HepG2 (cell line): ENCODE data around the gene RAD1. TPM values are rescaled to one million over a fixed set of nuclear protein-coding genes. Genes with fewer than 3 reads are reported as not detected.

Experiments used
- CCAR2 ChIP-seq: fragments of 200-400 bp; formaldehyde crosslinking; optimal IDR thresholded peaks from 2 replicates; pipeline ENCODE3; 2018; ENCODE audit warnings: low read depth, mild to moderate bottlenecking, low read length, moderate library complexity
- CREB3 ChIP-seq: sonication (generic); formaldehyde crosslinking; IDR thresholded peaks from 2 replicates; pipeline ENCODE4 v1.5.0; 2020; ENCODE audit warnings: missing genetic modification reagents
- E2F2 ChIP-seq: sonication (generic); formaldehyde crosslinking; IDR thresholded peaks from 2 replicates; pipeline ENCODE4 v1.4.0; 2020; ENCODE audit warnings: missing genetic modification reagents, borderline replicate concordance
- ELF1 ChIP-seq: sonication (generic); formaldehyde crosslinking; IDR thresholded peaks from 2 replicates; pipeline ENCODE4 v1.4.0; 2020; ENCODE audit warnings: missing genetic modification reagents
- ELK4 ChIP-seq: sonication (generic); formaldehyde crosslinking; IDR thresholded peaks from 2 replicates; pipeline ENCODE4 v1.9.0; 2021; ENCODE audit warnings: missing genetic modification reagents, borderline replicate concordance
- ETS1 ChIP-seq: sonication (generic); formaldehyde crosslinking; IDR thresholded peaks from 2 replicates; pipeline ENCODE4 v1.4.0; 2020; ENCODE audit warnings: missing genetic modification reagents
- FOXK2 ChIP-seq: fragments of 450-650 bp; IDR thresholded peaks from 2 replicates; pipeline ENCODE4 v1.6.1; 2016
- HBP1 ChIP-seq: IDR thresholded peaks from 2 replicates; pipeline ENCODE4 v1.6.1; 2016; ENCODE audit warnings: low read depth, control low read depth
- MLXIP ChIP-seq: sonication (generic); formaldehyde crosslinking; IDR thresholded peaks from 2 replicates; pipeline ENCODE4 v1.9.0; 2021; ENCODE audit warnings: missing genetic modification reagents, borderline replicate concordance
- PITX1 ChIP-seq: sonication (generic); formaldehyde crosslinking; IDR thresholded peaks from 2 replicates; pipeline ENCODE4 v1.5.1; 2020; ENCODE audit warnings: mild to moderate bottlenecking, missing genetic modification reagents
- RFX5 ChIP-seq: IDR thresholded peaks from 2 replicates; pipeline ENCODE4 v1.6.1; 2011; ENCODE audit warnings: low read depth, low read length, improper control_type of control experiment
- RFXANK ChIP-seq: IDR thresholded peaks from 2 replicates; pipeline ENCODE4 v1.6.1; 2016
- SALL2 ChIP-seq: sonication (generic); formaldehyde crosslinking; IDR thresholded peaks from 2 replicates; pipeline ENCODE4 v1.8.1; 2023; ENCODE audit warnings: mild to moderate bottlenecking, missing genetic modification reagents, inconsistent platforms
- SMARCE1 ChIP-seq: fragments of 450-650 bp; IDR thresholded peaks from 2 replicates; pipeline ENCODE4 v1.6.1; 2017; ENCODE audit warnings: borderline replicate concordance
- ZNF33A ChIP-seq: sonication (generic); formaldehyde crosslinking; IDR thresholded peaks from 2 replicates; pipeline ENCODE4 v1.5.1; 2020; ENCODE audit warnings: missing genetic modification reagents, mild to moderate bottlenecking, moderate library complexity, borderline replicate concordance
- ZNF543 ChIP-seq: sonication (generic); formaldehyde crosslinking; IDR thresholded peaks from 2 replicates; pipeline ENCODE4 v1.4.0; 2020; ENCODE audit warnings: mild to moderate bottlenecking, missing genetic modification reagents
- ZNF660 ChIP-seq: sonication (generic); formaldehyde crosslinking; IDR thresholded peaks from 2 replicates; pipeline ENCODE4 v1.5.1; 2020; ENCODE audit warnings: mild to moderate bottlenecking, low read depth, missing genetic modification reagents, borderline replicate concordance
- ZNF674 ChIP-seq: sonication (generic); formaldehyde crosslinking; IDR thresholded peaks from 2 replicates; pipeline ENCODE4 v1.5.0; 2020; ENCODE audit warnings: low read depth, mild to moderate bottlenecking, missing genetic modification reagents
- ZNF747 ChIP-seq: sonication (generic); formaldehyde crosslinking; IDR thresholded peaks from 2 replicates; pipeline ENCODE4 v1.8.1; 2023; ENCODE audit warnings: missing genetic modification reagents, mild to moderate bottlenecking, borderline replicate concordance
- ZNF749 ChIP-seq: sonication (generic); formaldehyde crosslinking; IDR thresholded peaks from 2 replicates; pipeline ENCODE4 v1.8.0; 2022; ENCODE audit warnings: mild to moderate bottlenecking, missing genetic modification reagents, moderate library complexity, borderline replicate concordance
- ZNF790 ChIP-seq: sonication (generic); formaldehyde crosslinking; IDR thresholded peaks from 2 replicates; pipeline ENCODE4 v1.8.0; 2022; ENCODE audit warnings: missing genetic modification reagents, mild to moderate bottlenecking, borderline replicate concordance
- polyA plus RNA-seq, 8 experiments: library from polyadenylated mRNA; depleted of rRNA in 3 of 8; stranded (reverse) in 7 of 8; unstranded in 1 of 8; fragments of >200 nt; fragmentation: Illumina TruSeq in 4 of 8; extraction: Trizol in 4 of 8; gene quantifications; 2 replicates each; pipeline versions ENCODE4 v1.2.1 to v1.2.3, GENCODE V29; 2011 to 2016; ENCODE audit warnings: low read depth in 4 of 8, missing spikeins in 1 of 8, mixed read lengths in 1 of 8; ENCODE audit not compliant: insufficient read depth in 1 of 8
- total RNA-seq, 5 experiments: library from RNA; depleted of rRNA; stranded (reverse); fragments of >200 nt; fragmentation: Illumina TruSeq; extraction: Trizol; gene quantifications; 2 replicates each; pipeline ENCODE4 v1.2.3, GENCODE V29; 2016; ENCODE audit warnings: low read depth in 1 of 5

Gene RAD1
- total and polyA plus RNA-seq, 2 of the 13 experiments (the other 11 are each of a cell fraction or from before 2014, with no cell fraction given), result 14.7 to 39.1 TPM

GRCh38 chr5:34929720-34930461 is 14.6 kb upstream of the RAD1 start (continued):
- TF ChIP-seq FOXK2 (no peak), ZNF674 (CRISPR knock-in tag) (no peak), RFX5 (no peak; the same call in 1 of the 2 replicates), HBP1 (CRISPR knock-in tag) (no peak; the same call in 1 of the 2 replicates), CCAR2 (no peak), CREB3 (CRISPR knock-in tag) (no peak), ZNF543 (CRISPR knock-in tag) (no peak; the same call in 1 of the 2 replicates), ZNF790 (no peak), RFXANK (CRISPR knock-in tag) (no peak), MLXIP (CRISPR knock-in tag) (no peak), E2F2 (CRISPR knock-in tag) (no peak), ETS1 (CRISPR knock-in tag) (no peak), PITX1 (CRISPR knock-in tag) (peak; percentile 45; the same call in 1 of the 2 replicates), ELK4 (CRISPR knock-in tag) (no peak), ZNF747 (peak; percentile 74), ZNF660 (no peak), SMARCE1 (no peak), ZNF749 (CRISPR knock-in tag) (no peak), ELF1 (no peak), SALL2 (CRISPR knock-in tag) (no peak), ZNF33A (CRISPR knock-in tag) (no peak)
